Vagina (tissue), 2 donors: Measurements from ENCODE around the gene NAV1.

Experiments used
- CTCF ChIP-seq, 3 experiments: fragments of 450-650 bp in 2 of 3; fragments of 200-600 bp in 1 of 3; sonication (generic) in 1 of 3; IDR thresholded peaks; one replicate each; pipeline ENCODE4 v1.5.1; 2017 to 2019; ENCODE audit warnings: antibody characterized with exemption in 3 of 3, mild to moderate bottlenecking in 2 of 3, moderate library complexity in 2 of 3
- POLR2A ChIP-seq, 2 donors: fragments of 450-650 bp; IDR thresholded peaks; one replicate each; pipeline ENCODE4 v1.6.1; 2017; ENCODE audit warnings: antibody characterized with exemption in 2 of 2, mild to moderate bottlenecking in 2 of 2, moderate library complexity in 2 of 2
- POLR2AphosphoS5 ChIP-seq, 2 donors: sonication (generic); formaldehyde crosslinking; IDR thresholded peaks; one replicate each; pipeline ENCODE4 v1.9.0; 2017; ENCODE audit warnings: antibody characterized with exemption in 2 of 2, mild to moderate bottlenecking in 2 of 2, low read depth in 1 of 2; ENCODE audit not compliant: insufficient read depth in 1 of 2

GRCh38 chr1:201562257-201562656, 23.3 kb downstream of the NAV1 start:
- TF ChIP-seq CTCF (IDR thresholded peaks at IDR 0.05) (no peak), POLR2A (IDR thresholded peaks at IDR 0.05) (no peak), POLR2AphosphoS5 (IDR thresholded peaks at IDR 0.05; ENCODE audit: insufficient read depth in 1 of 2, low read depth in 1 of 2) (peak in 1 of 2 donors; percentile 78)
